Tibial nerve (tissue), 3 donors: ENCODE measurements around the gene SHROOM1.
A peak's percentile ranks its signal among the peaks of the same experiment; 100 is the strongest.

Source experiments
- CTCF ChIP-seq, 5 experiments: fragments of 200-600 bp in 3 of 5; fragments of 450-650 bp in 2 of 5; sonication (generic) in 3 of 5; IDR thresholded peaks; one replicate each; pipeline ENCODE4 v1.5.1; 2016 to 2019; ENCODE audit warnings: antibody characterized with exemption in 5 of 5, mild to moderate bottlenecking in 3 of 5, moderate library complexity in 2 of 5
- POLR2A ChIP-seq, 2 donors: fragments of 450-650 bp; IDR thresholded peaks; one replicate each; pipeline ENCODE4 v1.6.1; 2017; ENCODE audit warnings: antibody characterized with exemption in 2 of 2, mild to moderate bottlenecking in 2 of 2, moderate library complexity in 2 of 2

- TF ChIP-seq CTCF (IDR thresholded peaks at IDR 0.05) = peak; percentile 88 to 93 (median 90)
- TF ChIP-seq POLR2A (IDR thresholded peaks at IDR 0.05) = no peak
These were observed 10.2 kb downstream of the SHROOM1 start for GRCh38 chr5:132820162-132820754.
